ENCODE measurements around the gene LEF1. TPM values are rescaled to one million over a fixed set of nuclear protein-coding genes. Genes with fewer than 3 reads are reported as not detected.

Gene LEF1
- total RNA-seq, 6 donors from 2014 or later, result 3.3 to 10.0 (median 5.6) TPM

DNA sequence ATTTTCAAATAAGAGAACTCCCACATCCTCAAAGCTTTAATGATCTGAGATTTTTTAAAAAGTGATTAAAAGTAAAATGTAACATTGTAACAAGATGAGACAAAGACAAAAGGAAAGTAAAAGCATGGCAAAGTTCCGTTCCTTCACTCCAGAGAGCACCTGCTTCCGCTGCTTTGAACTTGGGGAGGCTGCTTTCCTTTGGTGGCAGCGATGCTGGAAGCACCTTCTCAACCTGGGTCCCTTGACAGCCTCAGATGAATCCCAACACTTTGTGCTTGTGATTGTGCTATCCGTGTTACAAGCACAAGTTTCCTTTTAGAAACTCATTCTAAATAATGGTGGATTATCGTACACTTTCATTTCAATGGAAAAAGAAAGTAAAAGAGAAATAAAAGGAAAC, 119.3 kb downstream of the LEF1 start:
- Histone ChIP-seq H3K4me1 (peaks cover 0 to 10% (median 5%) of the 10 kb centered on the region in 4 donors), H3K4me3 (peak overlapping the region in 1 of 4 donors; percentile 1), H3K27me3 (no peaks in the 10 kb centered on the region), H3K27ac (no peak overlapping the region), H3K9me3 (no peaks in the 10 kb centered on the region), H3K36me3 (no peaks in the 10 kb centered on the region)
- WGBS, 2 donors, result 63 to 70% methylated on average over 5 of the region's 5 CpGs
- no peak for ATAC-seq (ENCODE audit: low FRiP score in 2 of 2)
- TF ChIP-seq CTCF (IDR thresholded peaks at IDR 0.05), result no peak
- TF ChIP-seq POLR2A (IDR thresholded peaks at IDR 0.05), result no peak
- TF ChIP-seq POLR2AphosphoS5 (IDR thresholded peaks at IDR 0.05), result no peak
- TF ChIP-seq EP300 (IDR thresholded peaks at IDR 0.05), result no peak
- DNase-seq, result no peak

- no peak overlapping the region for H3K27ac ChIP-seq
- ATAC-seq (ENCODE audit: low FRiP score in 2 of 2) (no peak), DNase-seq (no peak)
- no peak overlapping the region for H3K4me3 ChIP-seq
- peaks cover 0 to 10% (median 5%) of the 10 kb centered on the region in 4 donors for H3K4me1 ChIP-seq
- H3K36me3 ChIP-seq, result no peaks in the 10 kb centered on the region
- H3K9me3 ChIP-seq, result no peaks in the 10 kb centered on the region
- H3K27me3 ChIP-seq, result no peaks in the 10 kb centered on the region
- TF ChIP-seq CTCF (IDR thresholded peaks at IDR 0.05) (no peak), EP300 (IDR thresholded peaks at IDR 0.05) (no peak), POLR2AphosphoS5 (IDR thresholded peaks at IDR 0.05) (no peak), POLR2A (IDR thresholded peaks at IDR 0.05) (no peak)
- WGBS, 2 donors, result 89 to 95% methylated on average over 7 of the region's 7 CpGs
Observed at GRCh38 chr4:108048997-108049396, 119.7 kb downstream of the LEF1 start.

DNA sequence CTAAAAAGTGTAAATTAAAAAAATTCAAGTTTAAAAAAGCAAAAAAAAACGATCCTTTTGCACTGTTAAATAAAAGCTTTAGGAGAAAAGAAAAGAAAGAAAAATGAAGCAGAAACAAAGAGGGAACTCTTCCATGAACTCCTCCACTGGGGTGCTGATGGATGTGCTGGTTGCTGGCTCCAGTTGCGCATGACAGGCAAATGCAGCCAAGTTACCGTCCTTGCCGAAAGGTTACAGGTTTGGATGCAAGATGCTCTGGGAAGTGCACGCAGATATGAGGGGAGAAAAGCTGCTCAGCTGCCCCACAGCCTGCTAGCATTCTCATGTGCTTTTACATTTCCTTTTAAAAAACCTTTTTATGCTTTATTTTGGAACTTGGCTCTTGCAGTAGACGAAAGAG, 120.6 kb downstream of the LEF1 start:
- Histone ChIP-seq H3K4me3 (no peak overlapping the region), H3K27me3 (no peaks in the 10 kb centered on the region), H3K4me1 (peaks cover 0 to 10% (median 5%) of the 10 kb centered on the region in 4 donors), H3K36me3 (no peaks in the 10 kb centered on the region), H3K27ac (no peak overlapping the region), H3K9me3 (no peaks in the 10 kb centered on the region)
- no peak for ATAC-seq (ENCODE audit: low FRiP score in 2 of 2)
- 85 to 91% methylated on average over 6 of the region's 6 CpGs for WGBS, 2 donors
- no peak for TF ChIP-seq POLR2A (IDR thresholded peaks at IDR 0.05)
- TF ChIP-seq CTCF (IDR thresholded peaks at IDR 0.05), result no peak
- no peak for TF ChIP-seq POLR2AphosphoS5 (IDR thresholded peaks at IDR 0.05)
- TF ChIP-seq EP300 (IDR thresholded peaks at IDR 0.05), result no peak
- DNase-seq, result no peak

- no peak overlapping the region for H3K27ac ChIP-seq
- TF ChIP-seq CTCF (IDR thresholded peaks at IDR 0.05), result no peak
- no peak for TF ChIP-seq EP300 (IDR thresholded peaks at IDR 0.05)
- no peak for TF ChIP-seq POLR2A (IDR thresholded peaks at IDR 0.05)
- TF ChIP-seq POLR2AphosphoS5 (IDR thresholded peaks at IDR 0.05), result no peak
- peak in 1 of 2 donors; percentile 81 for ATAC-seq (ENCODE audit: low FRiP score in 2 of 2)
- no peaks in the 10 kb centered on the region for H3K9me3 ChIP-seq
- no peak overlapping the region for H3K4me3 ChIP-seq
- DNase-seq, result peak in 1 of 2 donors; percentile 81
- no peaks in the 10 kb centered on the region for H3K36me3 ChIP-seq
- H3K27me3 ChIP-seq, result no peaks in the 10 kb centered on the region
- 83 to 91% methylated on average over 2 of the region's 2 CpGs for WGBS, 2 donors
- H3K4me1 ChIP-seq, result peaks cover 0 to 10% (median 5%) of the 10 kb centered on the region in 4 donors
Observed at GRCh38 chr4:108047199-108047598, 121.5 kb downstream of the LEF1 start.

DNA sequence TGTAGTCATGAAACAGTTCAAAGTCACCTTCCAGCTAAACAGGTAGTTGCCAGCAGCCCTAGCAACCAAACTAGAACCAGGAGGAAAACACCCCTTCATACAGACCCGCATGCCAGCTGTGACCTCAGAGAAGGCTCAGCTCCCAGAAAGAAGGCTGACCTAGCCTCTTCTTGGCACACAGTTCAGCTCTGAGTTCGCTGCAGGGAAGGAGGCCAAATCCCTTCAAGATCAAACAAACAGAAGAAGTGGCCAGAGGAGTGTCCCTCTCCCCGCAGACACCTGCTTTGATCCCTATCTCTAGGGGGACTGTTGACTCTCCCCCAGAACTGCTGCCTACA, 123.1 kb downstream of the LEF1 start:
- no peaks in the 10 kb centered on the region for H3K27me3 ChIP-seq
- no peaks in the 10 kb centered on the region for H3K9me3 ChIP-seq
- ATAC-seq (ENCODE audit: low FRiP score in 2 of 2) (peak; percentile 72 to 76), DNase-seq (peak in 1 of 2 donors; percentile 65)
- no peak overlapping the region for H3K4me3 ChIP-seq
- WGBS, 2 donors, result 34 to 36% methylated on average over 3 of the region's 3 CpGs
- no peak for TF ChIP-seq POLR2A (IDR thresholded peaks at IDR 0.05)
- TF ChIP-seq POLR2AphosphoS5 (IDR thresholded peaks at IDR 0.05), result no peak
- no peak for TF ChIP-seq CTCF (IDR thresholded peaks at IDR 0.05)
- no peak for TF ChIP-seq EP300 (IDR thresholded peaks at IDR 0.05)
- H3K27ac ChIP-seq, result no peak overlapping the region
- H3K36me3 ChIP-seq, result no peaks in the 10 kb centered on the region
- peaks cover 0 to 10% (median 5%) of the 10 kb centered on the region in 4 donors for H3K4me1 ChIP-seq
